Activated effector memory CD4-positive, alpha-beta T cell treated with anti-CD3 and anti-CD28 coated beads, Interleukin-2, amount 50 U/mL, for 16 hours (primary cell): ENCODE results near the gene SUN1.
A peak's percentile ranks its signal among the peaks of the same experiment; 100 is the strongest.

Experiments
- DNase-seq: peaks from one replicate; pipeline ENCODE4 v3.0.0-alpha.2; 2020

SUN1 gene

DNA sequence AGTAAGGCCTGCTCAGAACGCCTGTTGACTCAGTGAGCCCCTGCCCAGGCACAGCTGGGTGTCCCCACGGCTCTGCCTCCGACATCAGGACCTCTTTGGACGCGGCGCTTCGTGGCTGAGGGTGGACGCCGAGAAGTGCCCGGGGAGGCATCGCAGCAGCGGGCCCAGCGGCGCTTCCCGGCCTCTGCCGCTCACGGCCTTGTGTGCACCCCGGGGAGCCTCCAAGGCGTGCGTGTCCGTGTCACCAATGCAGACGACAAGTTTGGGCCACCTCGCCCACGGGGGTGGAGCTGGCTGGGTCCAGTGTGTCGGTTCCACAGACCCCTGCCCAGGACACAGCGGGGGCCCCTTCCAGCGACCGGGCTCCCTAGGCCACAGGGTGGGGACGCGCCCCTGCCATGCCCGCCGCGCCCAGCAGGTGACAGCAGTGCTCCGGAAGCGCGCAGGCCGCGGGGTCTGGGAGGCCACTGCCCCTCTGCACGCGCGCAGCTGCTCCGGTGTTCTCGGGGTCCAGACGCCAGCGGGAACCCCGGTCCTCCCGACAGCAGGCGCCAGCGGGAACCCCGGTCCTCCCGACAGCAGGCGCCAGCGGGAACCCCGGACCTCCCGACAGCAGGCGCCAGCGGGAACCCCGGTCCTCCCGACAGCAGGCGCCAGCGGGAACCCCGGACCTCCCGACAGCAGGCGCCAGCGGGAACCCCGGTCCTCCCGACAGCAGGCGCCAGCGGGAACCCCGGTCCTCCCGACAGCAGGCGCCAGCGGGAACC is 76.5 kb downstream of the SUN1 start:
- DNase-seq: peak; percentile 83

GRCh38 chr7:909358-910329 is 77.4 kb downstream of the SUN1 start:
- DNase-seq: no peak

- DNase-seq: no peak
Measured at GRCh38 chr7:910441-910861, 78.2 kb downstream of the SUN1 start.

GRCh38 chr7:910931-911431 is 78.7 kb downstream of the SUN1 start:
- DNase-seq: no peak

DNA sequence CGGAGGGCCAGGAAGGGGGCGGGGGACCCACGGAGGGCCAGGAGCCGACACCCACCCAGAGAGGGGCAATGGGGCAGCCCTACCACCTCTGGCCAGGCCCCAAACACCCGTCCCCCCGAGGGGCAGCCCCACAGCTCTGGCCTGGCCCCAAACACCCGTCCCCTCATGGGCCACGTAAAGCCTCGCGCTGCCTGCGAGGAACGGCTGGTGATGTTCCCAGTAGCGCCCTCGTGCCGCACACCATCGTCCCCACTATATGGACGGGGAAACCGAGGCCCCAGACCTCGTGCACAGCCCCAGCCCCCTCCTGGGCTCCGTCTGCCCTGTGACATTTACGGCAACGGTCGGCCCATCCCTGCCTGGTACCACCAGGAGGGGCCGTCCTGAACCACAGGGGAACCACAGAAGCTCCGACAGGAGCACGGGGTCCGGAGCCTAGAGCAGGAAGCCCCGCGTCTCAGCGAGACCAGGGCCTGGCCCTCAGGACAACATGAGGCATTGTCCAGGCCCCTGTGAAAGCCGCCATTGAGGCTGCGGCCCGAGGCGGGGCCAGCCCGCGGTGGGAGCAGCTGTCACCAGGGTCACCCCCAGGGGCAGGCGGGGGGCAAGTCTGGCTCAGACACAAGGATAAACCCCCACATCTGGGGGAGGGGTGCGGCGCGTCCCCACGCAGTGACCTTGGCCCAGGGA is 79.7 kb downstream of the SUN1 start:
- DNase-seq: no peak

DNA sequence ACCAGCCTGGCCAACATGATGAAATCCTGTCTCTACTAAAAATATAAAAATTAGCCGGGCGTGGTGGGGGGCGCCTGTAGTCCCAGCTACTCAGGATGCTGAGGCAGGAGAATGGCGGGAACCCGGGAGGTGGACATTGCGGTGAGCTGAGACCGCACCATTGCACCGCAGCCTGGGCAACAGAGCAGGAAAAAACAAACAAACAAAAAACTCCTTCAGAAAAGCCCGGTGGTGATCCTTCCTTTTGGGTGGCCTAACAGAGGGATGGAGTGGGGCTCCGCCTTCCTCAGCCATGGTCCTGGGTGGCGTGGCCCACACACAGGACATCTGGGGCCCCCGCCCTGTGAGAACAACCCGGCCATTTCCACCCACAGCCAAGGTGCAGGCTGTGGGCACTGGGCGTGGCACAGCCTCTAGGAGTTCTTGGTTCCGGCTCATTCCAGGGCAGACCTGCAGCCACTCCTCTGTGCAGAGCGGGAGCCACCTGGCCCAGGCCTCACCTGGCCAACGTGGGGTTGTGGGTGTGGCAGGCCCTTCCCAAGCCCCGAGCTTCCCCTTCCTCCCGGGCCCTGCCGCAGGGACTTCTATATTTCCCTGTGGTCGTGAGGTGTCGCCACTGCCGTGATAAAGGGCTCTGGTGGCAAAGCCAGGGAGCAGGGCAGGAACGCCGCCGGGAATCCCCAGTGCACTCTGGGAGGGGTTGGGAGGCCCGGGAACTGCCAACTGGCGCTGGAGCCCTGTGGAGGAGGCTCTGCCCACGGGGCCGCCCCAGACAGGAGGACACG is 81.7 kb downstream of the SUN1 start:
- no peak for DNase-seq

DNA sequence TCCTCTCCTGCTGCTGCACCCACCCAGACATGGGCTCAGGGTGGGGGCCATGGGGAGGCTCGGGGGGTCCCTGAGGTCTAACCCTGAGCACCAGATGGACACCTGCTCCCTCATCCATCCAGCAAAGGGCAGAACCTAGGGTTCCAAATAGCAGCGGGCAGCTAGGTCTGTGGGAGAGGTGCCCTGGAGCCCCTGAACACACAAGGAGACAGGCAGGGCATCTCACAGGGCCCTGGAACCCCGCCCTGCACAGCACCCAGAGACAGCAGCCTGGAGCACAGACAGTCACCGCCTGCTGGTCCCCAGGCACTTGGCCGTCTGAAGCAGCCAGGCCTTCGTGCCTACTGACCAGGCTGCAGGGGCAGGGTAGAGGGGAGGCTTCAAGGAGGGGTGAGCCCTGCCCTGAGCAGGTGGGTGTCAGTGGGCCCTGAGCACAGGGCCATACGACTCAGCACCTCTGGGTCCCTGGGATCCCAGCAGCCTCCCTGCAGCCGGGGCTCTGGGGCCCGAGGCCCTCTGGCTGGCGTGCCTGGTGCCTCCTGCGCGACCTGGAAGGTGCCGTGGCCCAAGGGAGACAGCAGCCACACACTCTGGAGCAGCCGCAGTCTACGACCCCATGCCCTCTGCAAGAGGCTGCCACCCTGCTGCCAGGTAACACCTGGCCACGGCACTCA is 82.4 kb downstream of the SUN1 start:
- DNase-seq: no peak

- DNase-seq: no peak
Measured at GRCh38 chr7:915291-916218, 83.3 kb downstream of the SUN1 start.

- DNase-seq: peak; percentile 58
Measured at GRCh38 chr7:916291-916941, 84.1 kb downstream of the SUN1 start.

GRCh38 chr7:917255-918117 is 85.2 kb downstream of the SUN1 start:
- DNase-seq: peak; percentile 46

- peak; percentile 54 for DNase-seq
Measured at GRCh38 chr7:918118-918425, 85.8 kb downstream of the SUN1 start.

DNA sequence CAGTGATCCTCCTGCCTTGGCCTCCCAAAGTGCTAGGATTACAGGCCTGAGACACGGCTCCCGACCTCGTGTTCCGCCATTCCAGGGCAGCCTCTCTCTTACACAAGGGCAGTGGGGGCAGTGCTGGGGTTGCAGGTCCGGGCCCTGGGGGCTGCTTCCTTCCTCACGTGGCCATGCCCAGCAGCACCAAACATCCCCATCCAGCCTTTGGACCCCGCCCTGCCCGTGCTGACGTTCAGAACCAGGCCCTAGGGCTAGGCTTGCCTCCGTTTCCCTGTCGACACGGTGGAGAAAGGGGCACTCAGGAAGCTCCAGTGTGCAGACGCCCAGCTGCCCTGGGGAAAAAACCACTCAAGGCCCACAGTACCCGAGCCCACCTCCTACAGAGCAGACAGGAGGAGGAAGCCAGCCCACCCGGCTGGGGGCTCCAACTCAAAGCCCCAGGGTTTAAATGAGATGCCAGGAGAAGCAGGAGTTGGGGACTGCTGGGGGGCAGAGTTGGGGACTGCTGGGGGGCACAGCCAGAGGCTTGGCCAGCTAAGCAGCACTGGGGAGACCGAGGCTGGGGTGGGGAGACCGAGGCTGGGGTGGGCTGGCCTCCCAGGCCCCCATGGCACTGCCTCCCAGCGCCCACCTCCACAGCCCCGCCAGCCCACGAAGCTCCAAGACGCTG is 86.3 kb downstream of the SUN1 start:
- DNase-seq: peak; percentile 61

GRCh38 chr7:919114-919442 is 86.8 kb downstream of the SUN1 start:
- peak; percentile 34 for DNase-seq

- no peak for DNase-seq
Measured at GRCh38 chr7:919924-920341, 87.7 kb downstream of the SUN1 start.

DNA sequence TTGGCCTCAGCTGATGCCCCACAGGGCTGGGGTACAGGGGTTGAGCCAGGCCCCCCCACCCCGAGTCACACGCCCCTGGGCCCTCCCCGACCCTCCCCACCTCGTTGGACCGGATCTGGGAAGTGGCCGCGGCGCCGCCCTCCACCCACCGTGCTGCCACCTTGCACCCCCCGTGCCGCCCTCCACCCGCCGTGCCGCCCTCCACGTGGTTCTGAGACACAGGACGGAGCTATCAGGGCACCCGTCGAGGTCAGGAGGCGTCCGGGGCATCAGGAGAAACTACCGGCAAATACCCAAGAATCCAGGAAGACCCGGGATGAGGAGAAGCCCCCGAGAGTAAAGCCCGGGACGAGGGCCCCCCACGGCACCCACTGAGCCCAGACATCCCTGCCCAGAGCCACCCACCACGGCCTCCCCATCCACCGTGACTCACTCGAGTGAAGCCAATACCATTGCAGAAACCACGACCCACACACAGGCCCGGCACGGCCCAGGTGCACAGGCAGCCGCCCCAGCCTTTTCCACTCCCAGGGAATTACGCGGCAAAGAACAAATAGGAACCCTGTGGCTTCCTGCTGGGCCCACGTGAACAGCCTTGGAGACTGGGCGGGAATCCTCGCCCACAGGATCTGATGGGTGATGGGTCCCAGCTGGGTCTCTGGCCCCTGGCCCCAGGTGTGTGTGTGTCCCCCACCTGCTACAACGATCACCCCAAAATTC is 88.2 kb downstream of the SUN1 start:
- peak; percentile 74 for DNase-seq

DNA sequence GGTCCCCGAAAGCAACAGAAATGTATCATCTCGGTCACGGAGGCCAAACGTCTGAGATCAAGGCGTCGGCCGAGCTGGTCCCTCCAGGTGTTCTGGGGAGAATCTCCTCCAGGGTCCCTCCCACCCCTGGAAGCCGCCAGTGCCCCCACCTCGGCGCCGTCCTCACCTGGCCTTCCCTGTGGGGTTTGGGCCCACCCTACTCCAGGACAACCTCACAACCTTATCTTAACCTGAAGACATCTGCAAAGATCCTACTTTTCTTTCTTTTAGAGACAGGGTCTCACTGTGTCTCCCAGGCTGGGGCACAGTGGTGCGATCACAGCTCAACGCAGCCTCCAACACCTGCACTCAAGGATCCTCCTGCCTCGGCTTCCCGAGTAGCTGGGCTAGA is 88.8 kb downstream of the SUN1 start:
- DNase-seq: no peak

DNA sequence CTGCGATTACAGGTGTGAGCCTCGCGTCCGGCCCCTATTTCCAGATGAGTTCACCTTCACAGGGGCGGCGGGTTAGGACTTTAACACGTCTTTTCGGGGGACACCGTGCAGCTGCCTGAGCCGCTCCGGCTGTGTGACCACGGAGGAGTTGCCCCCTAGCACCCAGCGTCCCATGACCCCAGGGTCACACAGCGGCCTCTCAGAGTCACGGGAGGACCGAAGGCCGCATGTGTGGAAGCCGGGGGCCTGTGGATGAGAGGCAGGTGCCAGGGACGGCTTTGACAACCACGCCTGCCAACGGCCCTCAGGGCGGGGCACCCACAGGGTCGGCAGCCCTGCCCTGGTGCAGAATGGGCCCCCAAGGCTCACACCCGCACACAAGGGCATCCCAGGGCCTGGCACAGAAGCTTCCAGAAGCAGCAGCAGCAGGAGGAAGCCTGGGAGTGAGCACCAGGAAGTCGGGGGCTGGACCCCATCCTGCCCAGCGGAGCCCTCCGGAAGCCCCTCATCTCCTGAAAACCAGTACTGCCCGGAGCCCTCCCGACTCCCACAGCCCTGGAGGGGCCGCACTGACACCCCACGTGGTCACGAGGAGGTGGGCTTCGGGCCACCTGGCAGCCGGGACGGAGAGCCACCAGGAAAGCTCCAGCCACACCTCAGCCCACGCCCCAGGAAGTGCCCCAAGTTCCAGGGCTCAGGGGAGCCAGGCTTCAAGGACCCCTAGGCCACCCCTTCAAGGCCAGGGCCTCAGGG is 89.5 kb downstream of the SUN1 start:
- peak; percentile 71 for DNase-seq
